ENCODE data around the gene ENGASE. TPM values are rescaled to one million over a fixed set of nuclear protein-coding genes. Genes with fewer than 3 reads are reported as not detected.

Gene ENGASE
- total RNA-seq, 3 donors from 2014 or later: 27.4 to 35.0 (median 31.5) TPM

DNA sequence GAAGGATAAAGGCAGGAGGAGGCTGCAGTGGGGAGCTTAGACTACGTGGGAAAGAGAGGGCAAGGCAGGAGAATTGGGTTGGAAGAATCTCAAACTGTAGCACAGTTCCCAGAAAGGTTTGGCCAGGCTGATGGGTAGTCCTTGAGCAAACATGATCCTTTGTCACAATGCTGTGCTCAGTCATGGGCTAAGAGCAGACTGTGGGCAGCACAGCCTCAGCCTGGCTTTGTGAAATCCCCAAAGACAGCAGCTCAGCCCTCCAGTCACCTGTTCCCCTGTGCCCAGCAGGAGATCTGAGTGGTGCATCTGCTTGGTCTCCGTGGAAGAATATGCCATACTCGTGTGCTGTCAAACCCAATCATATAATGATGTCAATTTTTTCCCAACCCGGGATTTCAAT, 10.6 kb upstream of the ENGASE start:
- intact Hi-C loops (cut with DNase I; ENCODE audit: low total_unique reads): no loop called here
- no peaks in the 10 kb centered on the region for H3K9me3 ChIP-seq
- DNase-seq (ENCODE audit: low spot score in 2 of 2): no peak
- H3K36me3 ChIP-seq: no peaks in the 10 kb centered on the region
- no peak for TF ChIP-seq POLR2A (IDR thresholded peaks at IDR 0.05)
- TF ChIP-seq POLR2AphosphoS5 (IDR thresholded peaks at IDR 0.05): no peak
- TF ChIP-seq, protein P1, sequence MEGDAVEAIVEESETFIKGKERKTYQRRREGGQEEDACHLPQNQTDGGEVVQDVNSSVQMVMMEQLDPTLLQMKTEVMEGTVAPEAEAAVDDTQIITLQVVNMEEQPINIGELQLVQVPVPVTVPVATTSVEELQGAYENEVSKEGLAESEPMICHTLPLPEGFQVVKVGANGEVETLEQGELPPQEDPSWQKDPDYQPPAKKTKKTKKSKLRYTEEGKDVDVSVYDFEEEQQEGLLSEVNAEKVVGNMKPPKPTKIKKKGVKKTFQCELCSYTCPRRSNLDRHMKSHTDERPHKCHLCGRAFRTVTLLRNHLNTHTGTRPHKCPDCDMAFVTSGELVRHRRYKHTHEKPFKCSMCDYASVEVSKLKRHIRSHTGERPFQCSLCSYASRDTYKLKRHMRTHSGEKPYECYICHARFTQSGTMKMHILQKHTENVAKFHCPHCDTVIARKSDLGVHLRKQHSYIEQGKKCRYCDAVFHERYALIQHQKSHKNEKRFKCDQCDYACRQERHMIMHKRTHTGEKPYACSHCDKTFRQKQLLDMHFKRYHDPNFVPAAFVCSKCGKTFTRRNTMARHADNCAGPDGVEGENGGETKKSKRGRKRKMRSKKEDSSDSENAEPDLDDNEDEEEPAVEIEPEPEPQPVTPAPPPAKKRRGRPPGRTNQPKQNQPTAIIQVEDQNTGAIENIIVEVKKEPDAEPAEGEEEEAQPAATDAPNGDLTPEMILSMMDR (IDR thresholded peaks at IDR 0.05): no peak
- H3K27ac ChIP-seq: no peak overlapping the region
- no peaks in the 10 kb centered on the region for H3K4me1 ChIP-seq
- H3K4me3 ChIP-seq: no peak overlapping the region
- H3K27me3 ChIP-seq: no peaks in the 10 kb centered on the region

DNA sequence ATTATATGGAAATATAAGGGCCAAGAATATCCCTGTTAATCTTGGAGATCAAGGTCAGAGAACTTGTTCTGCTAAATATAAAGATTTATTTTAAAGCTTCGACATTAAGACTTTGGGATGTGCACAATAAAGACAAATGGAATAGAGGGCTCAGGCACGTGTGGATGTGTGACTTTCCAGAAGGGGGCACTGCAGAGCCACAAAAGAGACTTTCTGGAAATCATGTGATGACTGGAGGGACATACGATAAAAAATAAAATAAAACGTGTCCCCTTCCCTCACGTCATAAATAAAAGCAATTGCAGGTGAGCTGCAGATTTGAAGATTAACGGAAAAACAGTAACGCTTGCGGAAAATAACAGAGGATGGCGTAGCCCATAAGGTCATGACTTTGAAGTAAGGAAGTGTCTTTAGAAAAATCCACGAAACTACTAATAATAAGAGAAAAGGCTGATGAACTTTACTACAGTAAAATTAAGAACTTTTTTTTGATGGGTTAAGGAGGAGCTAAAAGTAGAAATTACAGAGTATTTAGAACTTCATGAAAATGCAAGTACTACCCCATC, 9.4 kb upstream of the ENGASE start:
- DNase-seq (ENCODE audit: low spot score in 2 of 2): no peak
- Histone ChIP-seq H3K9me3 (no peaks in the 10 kb centered on the region), H3K4me1 (no peaks in the 10 kb centered on the region), H3K27ac (no peak overlapping the region), H3K27me3 (no peaks in the 10 kb centered on the region), H3K36me3 (no peaks in the 10 kb centered on the region), H3K4me3 (no peak overlapping the region)
- intact Hi-C loops (cut with DNase I; ENCODE audit: low total_unique reads): no loop called here
- no peak for TF ChIP-seq POLR2A (IDR thresholded peaks at IDR 0.05)
- TF ChIP-seq, protein P1 (IDR thresholded peaks at IDR 0.05): peak in 1 of 3 donors; percentile 50
- no peak for TF ChIP-seq POLR2AphosphoS5 (IDR thresholded peaks at IDR 0.05)

DNA sequence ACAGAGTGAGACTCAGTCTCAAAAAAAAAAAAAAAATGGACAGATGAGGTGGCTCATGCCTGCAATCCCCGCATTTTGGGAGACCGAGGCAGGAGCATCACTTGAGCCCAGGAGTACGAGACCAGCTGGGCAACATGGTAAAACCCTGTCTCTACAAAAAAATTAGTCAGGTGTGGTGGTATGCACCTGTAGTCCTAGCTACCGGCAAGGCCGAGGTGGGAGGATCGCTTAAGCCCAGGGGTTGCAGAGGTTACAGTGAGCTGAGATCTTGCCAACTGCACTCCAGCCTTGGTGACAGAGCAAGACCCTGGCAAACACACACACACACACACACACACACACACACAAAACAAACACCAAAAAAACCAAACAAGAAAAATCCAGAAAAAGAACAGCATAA, 7.7 kb upstream of the ENGASE start:
- no peak overlapping the region for H3K4me3 ChIP-seq
- H3K4me1 ChIP-seq: no peaks in the 10 kb centered on the region
- H3K9me3 ChIP-seq: no peaks in the 10 kb centered on the region
- H3K27me3 ChIP-seq: no peaks in the 10 kb centered on the region
- no peak overlapping the region for H3K27ac ChIP-seq
- TF ChIP-seq POLR2A (IDR thresholded peaks at IDR 0.05) (no peak), POLR2AphosphoS5 (IDR thresholded peaks at IDR 0.05) (no peak)
- intact Hi-C loops (cut with DNase I; ENCODE audit: low total_unique reads): no loop called here
- no peak for DNase-seq (ENCODE audit: low spot score in 2 of 2)
- no peaks in the 10 kb centered on the region for H3K36me3 ChIP-seq

DNA sequence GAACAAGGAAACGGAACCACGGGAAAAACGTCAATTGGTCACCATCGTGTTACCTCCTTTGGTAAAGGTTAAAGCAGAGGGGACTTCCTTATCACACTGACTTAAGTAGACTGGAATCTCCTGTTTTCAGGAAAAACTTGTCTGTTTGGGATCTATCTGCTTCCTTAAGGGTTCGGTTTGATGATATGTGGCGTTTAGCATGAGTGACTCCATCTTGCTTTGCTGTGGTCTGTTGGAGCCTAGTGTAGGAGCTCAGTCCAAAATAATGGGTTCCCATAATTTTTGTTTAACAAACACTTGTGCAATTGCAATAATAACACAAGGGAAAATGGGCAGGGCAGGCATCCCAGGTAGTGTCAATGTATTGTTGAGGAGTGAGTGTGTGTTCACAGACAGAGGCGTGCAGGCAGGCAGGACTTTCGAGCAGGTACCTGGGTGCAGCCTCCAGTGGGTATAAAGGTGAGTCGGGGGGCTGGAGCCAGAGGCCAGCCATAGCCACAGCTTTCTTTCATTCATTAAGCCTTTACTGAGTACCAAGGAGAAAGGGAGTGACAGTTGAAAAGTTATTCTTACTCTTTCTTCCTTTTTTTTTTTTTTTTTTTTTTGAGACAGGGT, 4.3 kb upstream of the ENGASE start:
- Histone ChIP-seq H3K36me3 (no peaks in the 10 kb centered on the region), H3K4me3 (no peak overlapping the region), H3K9me3 (no peaks in the 10 kb centered on the region), H3K27me3 (no peaks in the 10 kb centered on the region), H3K4me1 (no peaks in the 10 kb centered on the region), H3K27ac (no peak overlapping the region)
- no peak for DNase-seq (ENCODE audit: low spot score in 2 of 2)
- TF ChIP-seq, protein P1 (IDR thresholded peaks at IDR 0.05): no peak
- no peak for TF ChIP-seq POLR2AphosphoS5 (IDR thresholded peaks at IDR 0.05)
- no peak for TF ChIP-seq POLR2A (IDR thresholded peaks at IDR 0.05)
- intact Hi-C loops (cut with DNase I; ENCODE audit: low total_unique reads): no loop called here

DNA sequence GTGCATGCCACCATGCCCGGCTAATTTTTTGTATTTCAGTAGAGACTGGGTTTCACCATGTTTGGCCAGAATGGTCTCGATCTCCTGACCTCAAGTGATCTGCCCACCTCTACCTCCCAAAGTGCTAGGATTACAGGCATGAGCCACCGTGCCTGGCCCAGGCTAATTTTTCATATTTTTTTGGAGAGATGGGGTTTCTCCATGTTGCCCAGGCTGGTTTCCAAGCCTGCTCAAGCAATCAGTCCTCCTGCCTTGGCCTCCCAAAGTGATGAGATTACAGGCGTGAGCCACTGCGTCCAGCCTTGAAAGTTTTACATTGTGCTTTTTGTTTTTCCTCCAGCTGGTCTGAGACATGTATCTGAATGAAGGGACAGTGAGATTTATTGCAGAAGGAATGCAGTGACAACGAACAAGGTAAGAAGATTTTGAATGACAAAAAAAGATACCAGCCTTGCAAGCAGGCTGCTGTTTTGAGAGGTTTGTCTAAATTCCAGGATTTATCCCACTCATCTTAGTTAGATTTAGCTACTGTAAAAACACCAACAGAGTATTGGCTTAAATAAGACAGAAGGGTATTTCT, 3.4 kb upstream of the ENGASE start:
- intact Hi-C loops (cut with DNase I; ENCODE audit: low total_unique reads): no loop called here
- Histone ChIP-seq H3K27me3 (no peaks in the 10 kb centered on the region), H3K4me3 (no peak overlapping the region), H3K4me1 (no peaks in the 10 kb centered on the region), H3K9me3 (no peaks in the 10 kb centered on the region), H3K27ac (no peak overlapping the region), H3K36me3 (no peaks in the 10 kb centered on the region)
- DNase-seq (ENCODE audit: low spot score in 2 of 2): no peak
- TF ChIP-seq, protein P1 (IDR thresholded peaks at IDR 0.05): no peak
- no peak for TF ChIP-seq POLR2AphosphoS5 (IDR thresholded peaks at IDR 0.05)
- no peak for TF ChIP-seq POLR2A (IDR thresholded peaks at IDR 0.05)
